HG03175 (cell line): ENCODE measurements around the gene ECI1.
"Not testable (repeated sequence)": the region's sequence is repeated elsewhere in the genome, so short reads cannot be mapped to it uniquely, and the experiment has no call there.

Experiments used
- ATAC-seq: cut with Tn5 transposase; IDR thresholded peaks from one replicate; pipeline ENCODE4 v1.9.1; 2021; ENCODE audit warnings: mild to moderate bottlenecking, moderate library complexity; ENCODE audit not compliant: unreplicated experiment

ECI1 gene

GRCh38 chr16:2257726-2258125 is 6.3 kb upstream of the ECI1 start:
- ATAC-seq: no peak

- ATAC-seq: no peak
Observed at GRCh38 chr16:2256531-2257140, 5.2 kb upstream of the ECI1 start.

- ATAC-seq: no peak
Observed at GRCh38 chr16:2253293-2253692, 1.9 kb upstream of the ECI1 start.

GRCh38 chr16:2252806-2253148 is 1.4 kb upstream of the ECI1 start:
- no peak for ATAC-seq

- ATAC-seq: peak; percentile 17
Observed at GRCh38 chr16:2250652-2251295, 613 bp downstream of the ECI1 start.

- no peak for ATAC-seq
Observed at GRCh38 chr16:2246301-2246885, 5.0 kb downstream of the ECI1 start.

- no peak for ATAC-seq
Observed at GRCh38 chr16:2244926-2245795, 6.2 kb downstream of the ECI1 start.

- no peak for ATAC-seq
Observed at GRCh38 chr16:2244301-2244700, 7.1 kb downstream of the ECI1 start.

- ATAC-seq: no peak
Observed at GRCh38 chr16:2243781-2244180, 7.6 kb downstream of the ECI1 start.

- ATAC-seq: no peak
Observed at GRCh38 chr16:2243031-2243528, 8.3 kb downstream of the ECI1 start.

GRCh38 chr16:2242598-2242997 is 8.8 kb downstream of the ECI1 start:
- ATAC-seq: no peak

GRCh38 chr16:2240331-2240730 is 11.1 kb downstream of the ECI1 start:
- not testable (repeated sequence) for ATAC-seq

- no peak for ATAC-seq
Observed at GRCh38 chr16:2238838-2239675, 12.3 kb downstream of the ECI1 start.

GRCh38 chr16:2238150-2238837 is 13.1 kb downstream of the ECI1 start:
- no peak for ATAC-seq

- ATAC-seq: no peak
Observed at GRCh38 chr16:2237493-2238149, 13.8 kb downstream of the ECI1 start.

- no peak for ATAC-seq
Observed at GRCh38 chr16:2237102-2237482, 14.3 kb downstream of the ECI1 start.

- no peak for ATAC-seq
Observed at GRCh38 chr16:2236337-2237101, 14.9 kb downstream of the ECI1 start, which contains the start of gene DNASE1L2. Gene DNASE1L2 (plus strand): TSS chr16:2236444. CDS start chr16:2236817, 373 bp downstream.

- ATAC-seq: no peak
Observed at GRCh38 chr16:2235695-2236336, 15.6 kb downstream of the ECI1 start.
